Heart right ventricle (tissue), 16 donors: ENCODE data around the gene PLEKHD1. TPM values are rescaled to one million over a fixed set of nuclear protein-coding genes. Genes with fewer than 3 reads are reported as not detected.

Experiments
- ATAC-seq, 8 donors: fragments of 200-7000 bp; cut with Tn5 transposase; one replicate each; pipeline ENCODE4 v1.9.1; 2020; ENCODE audit warnings: mild to moderate bottlenecking in 8 of 8, moderate library complexity in 8 of 8, moderate number of reproducible peaks in 1 of 8
- DNase-seq, 2 donors: peaks; one replicate each; pipeline ENCODE4 v3.0.0-alpha.2; 2020
- H3K27ac ChIP-seq, 10 donors: fragments of 200-600 bp; sonication (generic) in 2 of 10; one replicate each; pipeline versions ENCODE4 v1.5.0 to v1.8.0; 2020 to 2022; ENCODE audit warnings: mild to moderate bottlenecking in 3 of 10
- H3K27me3 ChIP-seq, 7 donors: fragments of 200-600 bp; one replicate each; pipeline ENCODE4 v1.8.0; 2021 to 2022; ENCODE audit warnings: mild to moderate bottlenecking in 2 of 7
- H3K36me3 ChIP-seq, 9 donors: fragments of 200-600 bp; sonication (generic) in 1 of 9; one replicate each; pipeline versions ENCODE4 v1.5.0 to v1.8.0; 2020 to 2022; ENCODE audit warnings: mild to moderate bottlenecking in 2 of 9
- H3K4me1 ChIP-seq, 9 donors: fragments of 200-600 bp; sonication (generic) in 1 of 9; one replicate each; pipeline versions ENCODE4 v1.5.0 to v1.8.0; 2020 to 2022; ENCODE audit warnings: mild to moderate bottlenecking in 4 of 9
- H3K4me3 ChIP-seq, 10 donors: fragments of 200-600 bp; sonication (generic) in 2 of 10; one replicate each; pipeline versions ENCODE4 v1.5.0 to v1.8.0; 2020 to 2022; ENCODE audit warnings: mild to moderate bottlenecking in 7 of 10, moderate library complexity in 2 of 10
- H3K9me3 ChIP-seq, 11 donors: fragments of 200-600 bp in 10 of 11; sonication (generic) in 2 of 11; one replicate each; pipeline versions ENCODE4 v1.5.0 to v1.8.0; 2013 to 2022; ENCODE audit warnings: mild to moderate bottlenecking in 2 of 11, control low read depth in 1 of 11, moderate library complexity in 1 of 11
- WGBS, 2 donors: extraction: QIAGEN DNeasy Blood & Tissue Kit; methylation state at CpG; one replicate each; pipeline ENCODE4 v1.1.7; 2013; ENCODE audit warnings: inconsistent platforms in 1 of 2; 5-methylcytosine and 5-hydroxymethylcytosine counted together
- intact Hi-C, 10 donors: fragments of 100-400 bp; cut with DNase I; formaldehyde crosslinking; loops; one replicate each; pipeline versions ENCODE4 v1.11.1 to v1.14.2; 2022
- polyA plus RNA-seq, 2 donors: library from polyadenylated mRNA; stranded (reverse); fragments of 200-250 nt; gene quantifications; one replicate each; pipeline ENCODE4 v1.2.3, GENCODE V29; 2013
- total RNA-seq, 10 donors: library from RNA; stranded (reverse); fragmentation: NEBNext Ultra II Directional in 3 of 10; extraction: Animal tissue kit (Norgen Biotek cat#: 25700) in 3 of 10; gene quantifications; one replicate each; pipeline versions ENCODE4 v1.2.1 to v1.2.4, GENCODE V29; 2021 to 2023
- TF ChIP-seq, protein P1 (sequence below), 9 donors: fragments of 200-600 bp; sonication (generic) in 2 of 9; IDR thresholded peaks; one replicate each; pipeline versions ENCODE4 v1.5.0 to v1.8.0; 2021 to 2022; ENCODE audit warnings: antibody characterized with exemption in 9 of 9, mild to moderate bottlenecking in 5 of 9, moderate library complexity in 1 of 9
- donor health status: Arrhythmogenic right ventricular cardiomyopathy.
- donor health status: ischemic (EF 13 %, LVEDD 7.1; RV severe dilation, severe dysfunction).
- donor health status: healthy with polysubstance abuse.
- donor health status: DM: no; HTN: yes; CAD: no.
- donor health status: DM: no; HTN: no; CAD: no.
- donor health status: ischemic (EF 25% LVEDD 6.9; RV normal size, moderate dysfunction).
- donor health status: ischemic (EF 25% LVEDD 5.7; RV mildly dilated, moderate dysfunction).
- donor health status: healthy.
- donor health status: DM: yes; HTN: yes; CAD: no.
- donor health status: Ischemic cardiomyopathy.
- donor health status: ischemic (EF 35%, LVEDD 5.7; RV mildly dilated, moderate dysfunction).
- donor health status: nonischemic (EF 11% LVEDD 7.7; RV severe dilation, severe dysfunction).
- donor health status: DM: yes; HTN: yes; CAD: no.
- donor health status: PGD.
- donor health status: ischemic (EF 29% LVEDD 5.4; RV normal size, mild dysfunction).
- donor health status: nonischemic (EF 23%, LVEDD 6.1; RV moderate dilation, normal function).

Gene PLEKHD1
- total and polyA plus RNA-seq, 12 donors = 0.01 to 0.23 (median 0.15) TPM; not detected in 2

DNA sequence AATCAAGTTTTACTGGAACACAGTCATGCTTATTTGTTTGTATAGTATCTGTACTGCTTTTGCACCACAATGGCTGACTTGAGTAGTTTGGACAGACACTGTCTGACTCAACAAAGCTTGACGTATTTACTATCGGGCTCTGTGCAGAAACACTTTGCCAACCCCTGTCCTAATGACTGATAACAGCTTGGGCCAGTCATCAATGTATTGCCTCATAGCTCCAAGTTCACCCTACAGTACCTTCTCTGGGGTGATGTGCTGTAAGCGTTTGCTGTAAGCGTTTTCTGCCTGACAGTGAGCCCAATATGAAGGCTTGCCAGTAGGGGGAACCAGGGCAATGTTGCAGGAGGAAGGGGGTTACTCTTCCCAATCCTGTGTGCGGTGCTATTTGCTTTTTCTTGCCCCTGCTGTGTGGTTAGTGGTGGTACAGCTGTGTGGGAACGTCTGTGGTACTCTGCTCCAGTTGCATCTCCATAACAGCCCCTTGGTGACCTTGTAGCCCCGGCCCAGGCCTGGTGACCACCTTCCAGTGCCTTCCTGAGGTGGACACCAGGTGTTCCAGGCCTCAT lies 95.6 kb downstream of the PLEKHD1 start:
- Histone ChIP-seq H3K36me3 (no peaks in the 10 kb centered on the region), H3K27me3 (peaks cover 3 to 40% (median 29%) of the 10 kb centered on the region in 7 donors), H3K4me3 (no peak overlapping the region), H3K4me1 (peaks cover 0 to 8% (median 0%) of the 10 kb centered on the region in 9 donors), H3K9me3 (peaks cover 0 to 2% (median 0%) of the 10 kb centered on the region in 11 donors), H3K27ac (no peak overlapping the region)
- TF ChIP-seq, protein P1, sequence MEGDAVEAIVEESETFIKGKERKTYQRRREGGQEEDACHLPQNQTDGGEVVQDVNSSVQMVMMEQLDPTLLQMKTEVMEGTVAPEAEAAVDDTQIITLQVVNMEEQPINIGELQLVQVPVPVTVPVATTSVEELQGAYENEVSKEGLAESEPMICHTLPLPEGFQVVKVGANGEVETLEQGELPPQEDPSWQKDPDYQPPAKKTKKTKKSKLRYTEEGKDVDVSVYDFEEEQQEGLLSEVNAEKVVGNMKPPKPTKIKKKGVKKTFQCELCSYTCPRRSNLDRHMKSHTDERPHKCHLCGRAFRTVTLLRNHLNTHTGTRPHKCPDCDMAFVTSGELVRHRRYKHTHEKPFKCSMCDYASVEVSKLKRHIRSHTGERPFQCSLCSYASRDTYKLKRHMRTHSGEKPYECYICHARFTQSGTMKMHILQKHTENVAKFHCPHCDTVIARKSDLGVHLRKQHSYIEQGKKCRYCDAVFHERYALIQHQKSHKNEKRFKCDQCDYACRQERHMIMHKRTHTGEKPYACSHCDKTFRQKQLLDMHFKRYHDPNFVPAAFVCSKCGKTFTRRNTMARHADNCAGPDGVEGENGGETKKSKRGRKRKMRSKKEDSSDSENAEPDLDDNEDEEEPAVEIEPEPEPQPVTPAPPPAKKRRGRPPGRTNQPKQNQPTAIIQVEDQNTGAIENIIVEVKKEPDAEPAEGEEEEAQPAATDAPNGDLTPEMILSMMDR (IDR thresholded peaks at IDR 0.05) = peak in 7 of 9 donors; percentile 27 to 51 (median 41)
- intact Hi-C loops = loop anchor here in 2 of 10 donors (10.0 kb wide), 1 partner anchor 445 kb away; no protein-coding TSS in a partner anchor
- no peak for DNase-seq
- ATAC-seq = peak in 6 of 8 donors; percentile 21 to 87 (median 40)
- 40 to 51% methylated on average over 7 of the region's 7 CpGs for WGBS, 2 donors

Other genes with a start within 250 kb of the PLEKHD1 start
- 100 to 1,000 TPM in 2 of 10 donors, 10 to 100 TPM in 8; 51.2 to 106 (median 71.7) TPM for gene GALNT16, start 224.6 kb upstream of the PLEKHD1 start, total RNA-seq
- 10 to 100 TPM in 1 of 2 donors, 1 to 10 TPM in 1; 9.6 to 56.5 TPM for gene GALNT16, start 224.6 kb upstream of the PLEKHD1 start, polyA plus RNA-seq
- gene ERH, start 86.4 kb upstream of the PLEKHD1 start, total RNA-seq = 100 to 1,000 TPM; 102 to 151 (median 130) TPM
- 100 to 1,000 TPM; 123 to 142 TPM for gene ERH, start 86.4 kb upstream of the PLEKHD1 start, polyA plus RNA-seq
- gene SLC39A9, start 86.0 kb upstream of the PLEKHD1 start, total RNA-seq = 10 to 100 TPM; 19.3 to 28.3 (median 22.8) TPM
- gene SLC39A9, start 86.0 kb upstream of the PLEKHD1 start, polyA plus RNA-seq = 10 to 100 TPM; 11.1 to 13.2 TPM
- not detected for gene CCDC177, start 90.1 kb downstream of the PLEKHD1 start, total RNA-seq
- under 1 TPM in 1 of 2 donors, not detected in 1; 0.03 TPM for gene CCDC177, start 90.1 kb downstream of the PLEKHD1 start, polyA plus RNA-seq
- gene SUSD6, start 126.9 kb downstream of the PLEKHD1 start, total RNA-seq = 10 to 100 TPM; 18.0 to 46.3 (median 25.5) TPM
- gene SUSD6, start 126.9 kb downstream of the PLEKHD1 start, polyA plus RNA-seq = 1 to 10 TPM; 5.9 to 8.4 TPM